GM12801 (cell line): ENCODE data around the gene RORB.

Experiments used
- CTCF ChIP-seq: IDR thresholded peaks from one replicate; pipeline ENCODE4 v1.5.1; 2011; ENCODE audit warnings: control low read depth; ENCODE audit not compliant: insufficient read length; ENCODE audit errors: extremely low read depth

The RORB gene

GRCh38 chr9:74562611-74563010, 65.5 kb downstream of the RORB start:
- no peak for TF ChIP-seq CTCF

- TF ChIP-seq CTCF = no peak
Observed at GRCh38 chr9:74570879-74571512, 73.9 kb downstream of the RORB start.

GRCh38 chr9:74573640-74574191, 76.6 kb downstream of the RORB start:
- TF ChIP-seq CTCF = no peak

GRCh38 chr9:74576176-74576575, 79.0 kb downstream of the RORB start:
- no peak for TF ChIP-seq CTCF

- no peak for TF ChIP-seq CTCF
Observed at GRCh38 chr9:74577956-74578355, 80.8 kb downstream of the RORB start.

DNA sequence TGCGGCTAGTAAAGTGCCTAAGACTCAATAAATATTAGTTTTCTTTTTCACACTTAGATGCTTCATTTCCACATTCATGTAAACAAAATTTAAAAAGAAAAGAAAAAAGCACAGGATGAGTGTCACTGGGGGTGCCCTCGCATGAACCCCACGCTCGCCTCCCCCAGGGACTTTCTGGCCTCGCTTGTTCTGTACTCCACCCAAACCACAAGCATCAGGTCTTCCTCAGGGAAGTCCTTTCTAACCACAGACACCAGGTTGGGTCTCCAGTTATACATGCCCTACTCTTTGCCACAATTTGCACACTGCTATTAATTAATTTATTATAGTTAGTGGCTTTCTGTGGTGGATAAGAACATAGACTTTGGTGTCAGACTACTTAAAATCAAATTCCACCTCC, 92.4 kb downstream of the RORB start:
- TF ChIP-seq CTCF = no peak

- no peak for TF ChIP-seq CTCF
Observed at GRCh38 chr9:74595286-74595685, 98.2 kb downstream of the RORB start.
